Mesenteric fat pad (tissue), 1 donor: ENCODE measurements around the gene RAP1A. TPM values are rescaled to one million over a fixed set of nuclear protein-coding genes. Genes with fewer than 3 reads are reported as not detected.

Experiments
- DNase-seq: peaks from one replicate; pipeline ENCODE4 v3.0.0-alpha.2; 2020; ENCODE audit warnings: low spot score
- long read RNA-seq: library from polyadenylated mRNA; unstranded; transcript quantifications from one replicate; pipeline ENCODE4 v2.0.0, GENCODE V29; 2020
- total RNA-seq: library from RNA; stranded (reverse); fragmentation: NEBNext Ultra II Directional; extraction: Animal tissue kit (Norgen Biotek cat#: 25700); gene quantifications from one replicate; pipeline ENCODE4 v1.2.1, GENCODE V29; 2021
- donor health status: DM: yes; HTN: yes; CAD: no.

Gene RAP1A
- 105 TPM for total RNA-seq
- long read RNA-seq, full-length matches to known transcripts = 49 of 74 reads
- long read RNA-seq, partial matches to known transcripts = 11 of 74 reads
- long read RNA-seq, other reads (novel, unspliced or antisense) = 14 of 74 reads

GRCh38 chr1:111619635-111620440 is at the start of gene RAP1A:
Gene RAP1A, plus strand, starts transcription at chr1:111619789. Its CDS starts 71,572 bp downstream, at chr1:111691361.
- peak; percentile 98 for DNase-seq

GRCh38 chr1:111569913-111570312 is 49.7 kb upstream of the RAP1A start:
- no peak for DNase-seq

- no peak for DNase-seq
These were observed 48.8 kb upstream of the RAP1A start for GRCh38 chr1:111570781-111571181.

GRCh38 chr1:111571239-111571638 is 48.4 kb upstream of the RAP1A start:
- no peak for DNase-seq

GRCh38 chr1:111571987-111572386 is 47.6 kb upstream of the RAP1A start:
- no peak for DNase-seq

GRCh38 chr1:111576547-111576946 is 43.0 kb upstream of the RAP1A start:
- no peak for DNase-seq

GRCh38 chr1:111577814-111578213 is 41.8 kb upstream of the RAP1A start:
- DNase-seq = no peak

- DNase-seq = no peak
These were observed 38.4 kb upstream of the RAP1A start for GRCh38 chr1:111581166-111581565.

GRCh38 chr1:111582016-111582415 is 37.6 kb upstream of the RAP1A start:
- DNase-seq = no peak

- no peak for DNase-seq
These were observed 36.7 kb upstream of the RAP1A start for GRCh38 chr1:111582644-111583618.

- no peak for DNase-seq
These were observed 34.0 kb upstream of the RAP1A start for GRCh38 chr1:111585447-111586086.

GRCh38 chr1:111586112-111586511 is 33.5 kb upstream of the RAP1A start:
- no peak for DNase-seq

- DNase-seq = no peak
These were observed 31.9 kb upstream of the RAP1A start for GRCh38 chr1:111587509-111588174.

GRCh38 chr1:111591937-111592336 is 27.7 kb upstream of the RAP1A start:
- DNase-seq = no peak

GRCh38 chr1:111592389-111593361 is 26.9 kb upstream of the RAP1A start:
- peak; percentile 92 for DNase-seq

GRCh38 chr1:111593403-111594305 is 25.9 kb upstream of the RAP1A start:
- no peak for DNase-seq

- no peak for DNase-seq
These were observed 25.3 kb upstream of the RAP1A start for GRCh38 chr1:111594306-111594693.

GRCh38 chr1:111595807-111596206 is 23.8 kb upstream of the RAP1A start:
- DNase-seq = no peak
